Osteoblast (primary cell): Measurements from ENCODE around the gene UBE2E2. TPM values are rescaled to one million over a fixed set of nuclear protein-coding genes. Genes with fewer than 3 reads are reported as not detected.

Source experiments
- DNase-seq: peaks from one replicate; pipeline ENCODE4 v3.0.0; 2011; ENCODE audit warnings: low spot score, mixed read lengths; ENCODE audit not compliant: insufficient read length; ENCODE audit errors: missing footprints
- H2AFZ ChIP-seq: 2 replicates; pipeline ENCODE4 v1.6.0; 2011; ENCODE audit warnings: mild to moderate bottlenecking, low read length
- H3K27ac ChIP-seq: 2 replicates; pipeline ENCODE4 v1.5.1; 2011; ENCODE audit warnings: mild to moderate bottlenecking, low read depth, low read length, moderate library complexity
- H3K27me3 ChIP-seq: 2 replicates; pipeline ENCODE4 v1.6.0; 2012; ENCODE audit warnings: mild to moderate bottlenecking, control low read depth, inconsistent platforms, low read length, moderate library complexity; ENCODE audit not compliant: insufficient read depth
- H3K36me3 ChIP-seq: 2 replicates; pipeline ENCODE4 v1.5.1; 2011; ENCODE audit warnings: mild to moderate bottlenecking, low read length, control low read depth, moderate library complexity; ENCODE audit not compliant: insufficient read depth
- H3K4me1 ChIP-seq: 2 replicates; pipeline ENCODE4 v1.5.1; 2011; ENCODE audit warnings: mild to moderate bottlenecking, low read length, control low read depth, moderate library complexity; ENCODE audit not compliant: insufficient read depth
- H3K4me2 ChIP-seq: 2 replicates; pipeline ENCODE4 v1.6.0; 2011; ENCODE audit warnings: mild to moderate bottlenecking, low read length; ENCODE audit not compliant: insufficient read depth
- H3K4me3 ChIP-seq: fragments of 200-600 bp; sonication (generic); 3 replicates; pipeline ENCODE4 v1.5.1; 2012; ENCODE audit warnings: mild to moderate bottlenecking, low read length, inconsistent platforms; ENCODE audit not compliant: insufficient read depth
- H3K79me2 ChIP-seq: 2 replicates; pipeline ENCODE4 v1.6.0; 2012; ENCODE audit warnings: mild to moderate bottlenecking, low read length, control low read depth, inconsistent platforms; ENCODE audit not compliant: insufficient read depth
- H3K9me3 ChIP-seq: 2 replicates; pipeline ENCODE4 v1.5.1; 2011; ENCODE audit warnings: low read depth, low read length, control low read depth
- H4K20me1 ChIP-seq: 2 replicates; pipeline ENCODE4 v1.6.0; 2012; ENCODE audit warnings: mild to moderate bottlenecking, low read length, control low read depth; ENCODE audit not compliant: insufficient read depth
- CTCF ChIP-seq: IDR thresholded peaks from 2 replicates; pipeline ENCODE4 v1.5.1; 2011; ENCODE audit warnings: mild to moderate bottlenecking, low read depth, low read length, moderate library complexity; ENCODE audit errors: extremely low read depth
- total RNA-seq: library from RNA; depleted of rRNA; stranded (reverse); fragments of >200 nt; gene quantifications from 2 replicates; pipeline ENCODE4 v1.2.3, GENCODE V29; 2012

The UBE2E2 gene
- total RNA-seq, 1 donor: 49.6 TPM

- H3K27ac ChIP-seq: no peak overlapping the region
Observed at GRCh38 chr3:23209103-23209502, 6.0 kb downstream of the UBE2E2 start.

DNA sequence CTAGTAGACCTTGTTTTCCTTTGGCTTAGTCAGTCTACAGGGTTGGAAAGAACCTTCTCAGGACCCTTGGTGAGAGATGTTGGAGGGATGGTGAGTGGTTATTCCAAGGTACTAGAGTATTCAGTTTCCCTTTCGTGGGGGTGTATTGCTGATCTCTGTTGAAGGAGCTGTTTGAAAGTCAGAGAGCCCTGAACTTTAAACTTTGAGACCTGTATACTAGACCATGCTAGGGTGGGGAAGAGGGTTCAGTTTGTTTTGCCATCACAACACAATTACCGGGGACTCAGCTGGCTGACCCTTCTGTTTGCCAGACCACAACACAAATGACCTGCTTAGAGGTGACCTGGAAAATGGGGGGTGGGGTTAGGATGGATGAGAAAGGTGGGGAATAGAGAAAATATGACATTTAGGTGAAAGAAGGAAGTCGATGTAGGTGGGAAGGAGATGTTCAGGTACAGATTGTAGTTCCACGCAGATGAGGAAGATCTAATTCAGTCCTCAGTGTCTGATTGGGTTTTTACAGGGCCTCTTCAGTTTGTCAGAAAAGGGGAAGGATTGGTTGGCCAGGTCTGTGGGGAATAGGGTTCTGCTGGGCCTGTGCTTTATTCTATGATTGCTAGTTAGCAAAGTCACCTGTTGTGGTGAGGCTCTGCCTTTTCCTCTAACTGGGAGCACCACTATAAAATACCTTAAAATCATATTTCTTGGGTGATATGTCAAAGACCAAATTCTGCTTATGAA, 6.8 kb downstream of the UBE2E2 start:
- Histone ChIP-seq H3K4me1 (no peaks in the 10 kb centered on the region), H3K36me3 (peaks cover 4% of the 10 kb centered on the region), H2AFZ (no peak overlapping the region), H3K4me3 (no peak overlapping the region), H3K27ac (no peak overlapping the region), H3K4me2 (no peak overlapping the region), H3K9me3 (no peaks in the 10 kb centered on the region), H3K27me3 (no peaks in the 10 kb centered on the region), H3K79me2 (peaks cover 68% of the 10 kb centered on the region), H4K20me1 (peaks cover 30% of the 10 kb centered on the region)
- no peak for TF ChIP-seq CTCF
- no peak for DNase-seq

More at GRCh38 chr3:23209103-23209502, 6.0 kb downstream of the UBE2E2 start:
- Histone ChIP-seq H3K4me3 (no peak overlapping the region), H3K36me3 (peaks cover 4% of the 10 kb centered on the region), H3K9me3 (no peaks in the 10 kb centered on the region), H2AFZ (no peak overlapping the region), H3K27me3 (no peaks in the 10 kb centered on the region), H3K4me2 (no peak overlapping the region), H3K4me1 (peaks cover 7% of the 10 kb centered on the region), H3K79me2 (peaks cover 77% of the 10 kb centered on the region), H4K20me1 (peaks cover 38% of the 10 kb centered on the region)
- TF ChIP-seq CTCF: no peak
- DNase-seq: no peak

- Histone ChIP-seq H3K4me1 (no peaks in the 10 kb centered on the region), H3K27me3 (no peaks in the 10 kb centered on the region), H3K79me2 (peaks cover 50% of the 10 kb centered on the region), H3K9me3 (no peaks in the 10 kb centered on the region), H2AFZ (no peak overlapping the region), H3K4me3 (no peak overlapping the region), H3K4me2 (no peak overlapping the region), H4K20me1 (peaks cover 17% of the 10 kb centered on the region), H3K36me3 (peaks cover 4% of the 10 kb centered on the region), H3K27ac (no peak overlapping the region)
- no peak for TF ChIP-seq CTCF
- no peak for DNase-seq
Observed at GRCh38 chr3:23213813-23214212, 10.7 kb downstream of the UBE2E2 start.

DNA sequence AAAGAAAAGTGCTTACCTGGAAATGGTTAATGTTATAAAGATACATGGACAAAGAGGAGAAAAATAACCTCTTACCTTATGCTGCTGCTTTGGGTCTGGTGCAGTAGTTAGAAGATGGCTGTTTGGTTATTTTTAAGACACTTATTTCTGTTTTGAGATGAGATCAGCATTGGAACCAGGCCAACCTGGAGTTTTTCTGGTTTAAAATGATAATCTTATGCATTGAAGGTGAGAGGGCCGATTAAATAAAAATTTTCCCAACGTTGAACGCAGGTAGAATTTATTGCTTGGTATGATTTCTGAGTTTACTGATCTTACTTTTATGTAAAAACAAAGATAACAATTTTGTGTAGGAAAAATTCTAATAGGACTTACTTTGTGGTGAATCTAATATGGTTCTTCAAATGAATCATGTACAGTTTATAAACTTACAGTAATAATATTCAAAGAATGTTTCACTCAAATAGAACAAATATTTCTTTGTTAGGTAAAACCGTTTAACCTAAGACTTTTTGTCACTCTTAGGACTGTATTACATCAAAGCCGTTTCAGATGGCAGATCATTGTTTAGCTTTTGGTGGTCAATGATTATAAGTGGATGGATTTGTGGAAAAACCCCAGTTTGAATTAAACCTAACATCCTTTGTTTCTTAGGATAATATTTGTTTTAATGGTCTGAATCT, 14.9 kb downstream of the UBE2E2 start:
- DNase-seq: no peak
- Histone ChIP-seq H2AFZ (no peak overlapping the region), H3K4me1 (no peaks in the 10 kb centered on the region), H3K36me3 (no peaks in the 10 kb centered on the region), H4K20me1 (peaks cover 18% of the 10 kb centered on the region), H3K27me3 (no peaks in the 10 kb centered on the region), H3K4me2 (no peak overlapping the region), H3K4me3 (no peak overlapping the region), H3K27ac (no peak overlapping the region), H3K79me2 (peaks cover 60% of the 10 kb centered on the region), H3K9me3 (no peaks in the 10 kb centered on the region)
- TF ChIP-seq CTCF: no peak
